Skeletal muscle tissue (tissue), 4 donors: ENCODE data around the gene SYTL3. TPM values are rescaled to one million over a fixed set of nuclear protein-coding genes. Genes with fewer than 3 reads are reported as not detected.
A peak's percentile ranks its signal among the peaks of the same experiment; 100 is the strongest.

ENCODE experiments used
- H3K27ac ChIP-seq: one replicate; pipeline ENCODE4 v1.7.0; 2013; ENCODE audit warnings: mild to moderate bottlenecking, low read depth, low read length, inconsistent platforms
- H3K27me3 ChIP-seq, 3 donors: one replicate each; pipeline ENCODE4 v1.7.0; 2013; ENCODE audit warnings: low read length in 3 of 3; ENCODE audit not compliant: control insufficient read depth in 3 of 3, insufficient read depth in 3 of 3
- H3K36me3 ChIP-seq, 3 donors: one replicate each; pipeline ENCODE4 v1.7.0; 2013; ENCODE audit warnings: low read length in 3 of 3; ENCODE audit not compliant: control insufficient read depth in 3 of 3, insufficient read depth in 3 of 3
- H3K4me1 ChIP-seq, 3 donors: one replicate each; pipeline ENCODE4 v1.7.0; 2013; ENCODE audit warnings: low read length in 3 of 3, mild to moderate bottlenecking in 3 of 3; ENCODE audit not compliant: control insufficient read depth in 3 of 3, insufficient read depth in 3 of 3
- H3K4me3 ChIP-seq, 3 donors: one replicate each; pipeline ENCODE4 v1.7.0; 2013; ENCODE audit warnings: low read length in 3 of 3
- H3K9ac ChIP-seq, 3 donors: one replicate each; pipeline ENCODE4 v1.7.0; 2013; ENCODE audit warnings: low read length in 3 of 3, mild to moderate bottlenecking in 3 of 3, moderate library complexity in 2 of 3, low read depth in 1 of 3
- H3K9me3 ChIP-seq, 3 donors: one replicate each; pipeline ENCODE4 v1.7.0; 2013; ENCODE audit warnings: low read length in 3 of 3; ENCODE audit not compliant: control insufficient read depth in 3 of 3
- total RNA-seq: library from RNA; depleted of rRNA; stranded (reverse); fragments of >200 nt; gene quantifications from one replicate; pipeline ENCODE4 v1.2.3, GENCODE V29; 2014
- donor health status: Osteomylitis.

The SYTL3 gene
- total RNA-seq, 1 donor from 2014 or later = 5.7 TPM

DNA sequence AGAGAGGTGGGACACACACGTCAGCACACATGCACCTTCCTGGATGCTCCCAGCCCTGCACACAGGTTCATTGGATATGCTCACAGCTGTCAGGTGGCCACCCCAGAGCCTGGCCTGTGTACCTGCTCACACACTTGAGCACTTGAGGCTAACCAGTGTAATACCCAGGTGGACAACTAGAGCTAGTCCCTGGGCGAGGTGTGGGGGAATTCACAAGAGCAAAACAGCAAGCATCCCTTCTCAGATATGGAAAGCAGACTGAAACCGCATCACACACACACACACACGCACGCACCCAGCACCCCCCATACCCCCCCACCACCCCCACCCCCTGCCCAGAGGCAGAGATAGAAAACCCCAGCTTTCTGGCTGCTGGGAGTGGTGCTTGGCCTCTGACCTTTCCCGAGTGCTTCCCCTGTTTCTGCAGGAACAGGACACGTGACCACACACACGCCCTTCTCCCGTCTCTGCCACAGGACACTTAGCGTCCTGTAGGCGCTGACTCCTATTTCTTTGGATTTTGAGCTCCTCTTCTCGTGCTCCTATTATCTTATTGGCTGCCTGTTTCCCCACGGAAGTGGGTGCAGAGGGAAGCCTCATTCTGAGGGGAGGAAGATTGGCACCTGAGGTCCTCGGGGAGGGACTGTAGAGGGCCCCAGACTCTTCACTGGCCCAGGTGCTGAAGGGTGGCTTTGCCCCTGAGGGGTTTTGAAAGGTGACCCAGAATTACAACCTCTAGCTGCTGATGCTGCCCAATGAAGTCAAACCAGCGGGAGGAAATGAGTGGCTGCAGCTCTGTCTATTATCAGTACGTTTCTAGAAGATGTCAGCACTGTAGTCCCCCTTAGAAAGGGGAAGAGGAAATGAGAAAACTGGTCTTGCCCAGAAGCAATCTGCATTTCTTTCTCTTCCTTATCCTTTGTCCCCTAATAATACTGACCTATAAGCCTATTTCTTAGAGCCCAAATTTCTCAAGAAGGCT, 65.8 kb downstream of the SYTL3 start:
- Histone ChIP-seq H3K27ac (no peak overlapping the region), H3K4me1 (peaks cover 0 to 4% (median 0%) of the 10 kb centered on the region in 3 donors), H3K9me3 (no peaks in the 10 kb centered on the region), H3K27me3 (no peaks in the 10 kb centered on the region), H3K36me3 (peaks cover under 1 to 18% (median 9%) of the 10 kb centered on the region in 3 donors), H3K9ac (peak overlapping the region in 1 of 3 donors; percentile 12), H3K4me3 (no peak overlapping the region)

DNA sequence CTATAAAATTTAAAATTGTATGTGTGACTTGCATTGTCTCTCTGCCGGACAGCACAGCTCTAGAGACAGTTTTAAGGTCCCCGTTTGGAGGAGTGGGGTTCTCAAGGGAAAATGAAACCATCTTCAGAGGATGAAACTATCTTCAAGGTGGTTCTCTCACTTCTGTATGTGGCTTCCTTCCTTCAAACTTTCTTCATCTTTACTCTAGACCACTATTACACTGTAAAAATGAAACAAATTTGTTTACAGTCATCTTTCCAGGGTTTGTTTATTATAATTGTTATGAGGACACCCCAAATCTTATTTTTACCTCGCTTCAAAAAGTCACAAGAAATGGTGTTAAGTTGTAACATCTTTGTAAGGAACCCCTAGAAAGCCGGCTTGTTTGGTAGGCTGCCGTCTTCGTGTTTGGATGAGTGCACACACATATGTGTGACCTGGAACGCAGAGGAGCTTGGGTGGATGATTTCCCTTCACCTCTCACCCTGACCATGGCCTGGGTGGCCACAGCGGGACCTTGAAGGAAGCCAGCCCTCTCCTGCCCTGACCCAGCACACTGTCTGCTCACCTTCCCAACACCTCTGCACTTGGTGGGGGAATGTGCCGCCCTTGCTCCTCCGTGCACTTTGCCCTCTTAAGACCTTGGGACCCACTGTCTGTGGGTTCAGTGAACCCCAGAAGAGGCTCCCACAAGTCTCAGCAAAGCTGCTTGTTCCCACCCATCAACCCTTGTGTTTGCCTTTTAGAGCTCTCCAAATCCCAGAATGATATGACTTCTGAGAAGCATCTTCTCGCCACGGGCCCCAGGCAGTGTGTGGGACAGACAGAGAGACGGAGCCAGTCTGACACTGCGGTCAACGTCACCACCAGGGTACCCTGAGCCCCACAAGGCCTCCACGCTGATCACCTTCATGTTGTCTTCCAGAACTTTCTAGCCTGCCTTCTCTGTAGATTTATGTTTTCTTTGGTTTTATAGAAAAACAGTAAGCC, 67.8 kb downstream of the SYTL3 start:
- Histone ChIP-seq H3K27ac (no peak overlapping the region), H3K9ac (no peak overlapping the region)

GRCh38 chr6:158718461-158719046, 68.7 kb downstream of the SYTL3 start:
- Histone ChIP-seq H3K9me3 (no peaks in the 10 kb centered on the region), H3K36me3 (peaks cover 5 to 14% (median 11%) of the 10 kb centered on the region in 3 donors), H3K27ac (no peak overlapping the region), H3K27me3 (no peaks in the 10 kb centered on the region), H3K9ac (no peak overlapping the region), H3K4me1 (peaks cover 0 to 7% (median 0%) of the 10 kb centered on the region in 3 donors), H3K4me3 (no peak overlapping the region)

More for the DNA sequence above, 67.8 kb downstream of the SYTL3 start:
- Histone ChIP-seq H3K9me3 (no peaks in the 10 kb centered on the region), H3K4me1 (peaks cover 0 to 7% (median 0%) of the 10 kb centered on the region in 3 donors), H3K36me3 (peaks cover 5 to 18% (median 13%) of the 10 kb centered on the region in 3 donors), H3K4me3 (no peak overlapping the region), H3K27me3 (no peaks in the 10 kb centered on the region)

DNA sequence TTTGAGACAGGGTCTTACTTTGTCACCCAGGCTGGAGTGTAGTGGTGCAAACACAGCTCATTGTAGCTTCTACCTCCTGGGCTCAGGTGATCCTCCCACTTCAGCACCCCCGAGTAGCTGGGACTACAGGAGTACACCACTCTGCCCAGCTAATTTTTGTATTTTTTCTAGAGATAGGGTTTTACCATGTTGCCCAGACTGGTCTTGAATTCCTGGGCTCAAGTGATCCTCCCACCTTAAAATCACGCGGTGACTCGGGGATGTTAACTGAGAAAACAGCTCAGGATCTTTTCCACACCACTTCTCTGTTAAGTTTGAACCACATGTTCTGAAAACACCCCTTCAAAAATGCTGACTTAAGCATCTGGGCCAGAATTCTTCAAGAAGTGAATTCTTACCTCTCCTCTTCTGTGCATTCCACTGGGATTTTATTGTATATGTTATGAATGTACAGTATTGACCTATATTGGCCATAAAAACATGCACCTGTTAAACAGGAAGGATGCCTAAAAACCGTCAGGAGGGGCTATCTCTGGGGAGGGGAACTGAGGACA, 72.4 kb downstream of the SYTL3 start:
- no peaks in the 10 kb centered on the region for H3K9me3 ChIP-seq
- H3K4me1 ChIP-seq = peaks cover 0 to 3% (median 0%) of the 10 kb centered on the region in 3 donors
- no peaks in the 10 kb centered on the region for H3K27me3 ChIP-seq
- no peak overlapping the region for H3K4me3 ChIP-seq
- H3K9ac ChIP-seq = no peak overlapping the region
- no peak overlapping the region for H3K27ac ChIP-seq
- peaks cover 9 to 22% (median 11%) of the 10 kb centered on the region in 3 donors for H3K36me3 ChIP-seq

DNA sequence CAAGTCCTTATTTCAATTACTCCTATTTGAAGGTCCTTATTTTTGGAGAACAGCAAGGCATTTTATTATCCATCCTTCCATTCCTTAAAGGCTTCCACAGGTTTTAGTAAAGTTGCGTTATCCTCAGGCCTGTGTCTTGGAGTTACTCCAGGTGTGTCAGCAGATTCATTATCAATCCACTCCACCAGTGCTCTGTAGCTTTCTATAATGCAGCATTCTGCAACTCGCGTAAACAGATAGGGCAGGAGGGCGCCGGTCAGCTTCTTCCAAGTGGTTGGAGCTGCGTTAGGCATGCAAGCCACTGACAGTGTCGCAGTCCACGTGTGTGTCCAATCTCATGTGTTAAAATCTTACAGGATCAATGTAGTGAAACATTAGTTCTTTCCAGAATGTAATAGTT, 75.8 kb downstream of the SYTL3 start:
- Histone ChIP-seq H3K27me3 (no peaks in the 10 kb centered on the region), H3K4me3 (no peak overlapping the region), H3K27ac (no peak overlapping the region), H3K36me3 (peaks cover 8 to 16% (median 11%) of the 10 kb centered on the region in 3 donors), H3K9me3 (no peaks in the 10 kb centered on the region), H3K4me1 (peaks cover 0 to 2% (median 0%) of the 10 kb centered on the region in 3 donors), H3K9ac (no peak overlapping the region)

- H3K27me3 ChIP-seq = no peaks in the 10 kb centered on the region
- H3K9me3 ChIP-seq = no peaks in the 10 kb centered on the region
- peaks cover 3 to 12% (median 7%) of the 10 kb centered on the region in 3 donors for H3K36me3 ChIP-seq
- H3K4me3 ChIP-seq = no peak overlapping the region
- H3K9ac ChIP-seq = no peak overlapping the region
- H3K27ac ChIP-seq = no peak overlapping the region
- H3K4me1 ChIP-seq = no peaks in the 10 kb centered on the region
Measured at GRCh38 chr6:158729906-158730540, 80.2 kb downstream of the SYTL3 start.

DNA sequence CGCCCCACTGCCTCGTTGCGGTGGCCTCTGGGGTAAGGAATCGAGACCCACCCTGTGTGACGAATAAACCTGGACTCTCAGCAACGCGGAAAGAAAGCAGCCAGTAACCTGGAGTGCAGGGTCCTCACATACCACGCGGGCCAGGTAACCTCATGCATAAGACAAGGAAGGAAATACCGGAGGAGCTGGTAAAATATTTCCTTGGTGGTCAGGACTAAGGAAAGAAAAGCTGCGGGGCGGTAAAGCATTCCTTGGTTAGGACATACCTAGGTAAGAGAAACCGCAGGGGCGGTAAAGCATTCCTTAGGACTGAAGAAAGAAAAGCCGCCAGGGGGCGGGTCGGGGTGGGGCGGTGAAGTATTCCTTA, 80.7 kb downstream of the SYTL3 start:
- Histone ChIP-seq H3K36me3 (peaks cover 3 to 10% (median 7%) of the 10 kb centered on the region in 3 donors), H3K27ac (no peak overlapping the region), H3K27me3 (no peaks in the 10 kb centered on the region), H3K4me1 (no peaks in the 10 kb centered on the region), H3K9me3 (no peaks in the 10 kb centered on the region), H3K4me3 (no peak overlapping the region), H3K9ac (no peak overlapping the region)

DNA sequence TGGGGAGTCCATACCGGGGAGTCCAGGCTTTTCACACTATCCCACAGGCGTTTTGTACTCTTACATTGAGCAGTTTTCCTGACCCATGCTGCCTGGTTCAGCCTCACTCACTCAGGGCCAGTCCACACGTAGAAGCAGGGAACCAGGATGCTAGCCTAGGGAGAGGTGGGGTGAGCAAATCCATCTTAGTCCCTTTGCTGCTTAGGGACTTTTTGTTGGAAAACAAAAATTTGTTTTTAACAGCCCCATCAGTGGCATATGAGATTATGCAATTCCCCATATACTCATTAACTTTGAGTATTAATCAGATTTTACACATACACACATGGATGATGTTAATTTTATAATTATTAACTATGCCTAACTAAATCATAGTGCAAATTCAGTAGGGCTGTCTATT, 85.2 kb downstream of the SYTL3 start:
- no peak overlapping the region for H3K27ac ChIP-seq
- no peak overlapping the region for H3K9ac ChIP-seq
- peaks cover 0 to 5% (median 1%) of the 10 kb centered on the region in 3 donors for H3K36me3 ChIP-seq
- H3K4me3 ChIP-seq = no peak overlapping the region
- H3K9me3 ChIP-seq = peaks cover 0 to 4% (median 0%) of the 10 kb centered on the region in 3 donors
- H3K4me1 ChIP-seq = peaks cover 0 to 9% (median 9%) of the 10 kb centered on the region in 3 donors
- H3K27me3 ChIP-seq = no peaks in the 10 kb centered on the region
